H1 (cell line): ENCODE results near the gene DGCR6L. TPM values are rescaled to one million over a fixed set of nuclear protein-coding genes. Genes with fewer than 3 reads are reported as not detected.

Experiments used
- CTCF ChIA-PET: fragments of 300-600 bp; sonication (Branson Sonifier 250); formaldehyde crosslinking; loops from one replicate; lab custom pipeline; 2021; ENCODE audit not compliant: partially characterized antibody; lab: Charles Lee
- POLR2A ChIA-PET: fragments of 300-600 bp; sonication (Branson Sonifier 250); formaldehyde crosslinking; loops from one replicate; lab custom pipeline; 2021; ENCODE audit warnings: inconsistent platforms; ENCODE audit not compliant: partially characterized antibody; lab: Charles Lee
- DNase-seq, 2 experiments: peaks; one replicate each; pipeline versions ENCODE4 v3.0.0 to v3.0.0-alpha.2; 2010 to 2022; ENCODE audit warnings: low spot score in 2 of 2, low read depth in 1 of 2, mixed read lengths in 1 of 2
- FAIRE-seq: peaks from 2 replicates; lab custom pipeline; 2011; peaks lifted over from hg19 to GRCh38; lab: Jason Lieb, UNC
- H2AFZ ChIP-seq: 2 replicates; pipeline ENCODE4 v1.8.1; 2012; ENCODE audit warnings: low read length, inconsistent platforms
- H2AK5ac ChIP-seq: 2 replicates; pipeline ENCODE4 v1.6.1; 2013; ENCODE audit warnings: low read depth, low read length
- H2BK120ac ChIP-seq: replicated peaks from 2 replicates; pipeline ENCODE3; 2013; ENCODE audit warnings: low read depth, low read length, inconsistent platforms
- H2BK12ac ChIP-seq: 2 replicates; pipeline ENCODE4 v1.6.1; 2013; ENCODE audit warnings: low read depth, low read length
- H2BK15ac ChIP-seq: 2 replicates; pipeline ENCODE4 v1.6.1; 2013; ENCODE audit warnings: low read length
- H2BK20ac ChIP-seq: 2 replicates; pipeline ENCODE4 v1.6.1; 2013; ENCODE audit warnings: low read length
- H2BK5ac ChIP-seq: 2 replicates; pipeline ENCODE4 v1.6.1; 2013; ENCODE audit warnings: low read depth, low read length
- H3K14ac ChIP-seq: 2 replicates; pipeline ENCODE4 v1.6.1; 2013; ENCODE audit warnings: inconsistent platforms; ENCODE audit not compliant: insufficient read length
- H3K18ac ChIP-seq: 2 replicates; pipeline ENCODE4 v1.6.1; 2013; ENCODE audit warnings: low read length; ENCODE audit errors: extremely low read depth
- H3K23ac ChIP-seq: 2 replicates; pipeline ENCODE4 v1.6.1; 2013; ENCODE audit warnings: inconsistent platforms; ENCODE audit not compliant: insufficient read length
- H3K23me2 ChIP-seq: 2 replicates; pipeline ENCODE4 v1.6.1; 2013; ENCODE audit warnings: low read depth, low read length
- H3K27ac ChIP-seq: 2 replicates; pipeline ENCODE4 v1.6.1; 2011; ENCODE audit warnings: low read depth, low read length, inconsistent platforms
- H3K27me3 ChIP-seq, 4 experiments: replicated peaks in 1 of 4; 1 replicate in 1 of 4; 2 replicates in 3 of 4; pipeline versions ENCODE4 v1.6.1 to v1.8.1; 2011 to 2013; ENCODE audit warnings: low read length in 3 of 4, mild to moderate bottlenecking in 3 of 4, inconsistent platforms in 2 of 4, mixed read lengths in 2 of 4, moderate library complexity in 1 of 4; ENCODE audit not compliant: control insufficient read depth in 3 of 4, insufficient read depth in 3 of 4; ENCODE audit errors: extremely low read depth in 1 of 4
- H3K36me3 ChIP-seq, 4 experiments: 2 replicates each; pipeline versions ENCODE4 v1.6.1 to v1.8.1; 2011 to 2013; ENCODE audit warnings: mild to moderate bottlenecking in 4 of 4, low read length in 3 of 4, moderate library complexity in 2 of 4, control low read depth in 1 of 4, inconsistent platforms in 1 of 4; ENCODE audit not compliant: insufficient read depth in 4 of 4, control insufficient read depth in 2 of 4
- H3K4ac ChIP-seq: replicated peaks from 2 replicates; pipeline ENCODE3; 2013; ENCODE audit warnings: low read length, low read depth, mixed read lengths, inconsistent platforms; ENCODE audit not compliant: insufficient read length
- H3K4me1 ChIP-seq, 4 experiments: replicated peaks in 1 of 4; 1 replicate in 1 of 4; 2 replicates in 3 of 4; pipeline versions ENCODE4 v1.6.1 to v1.8.1; 2011 to 2013; ENCODE audit warnings: low read length in 3 of 4, inconsistent platforms in 2 of 4, mixed read lengths in 1 of 4; ENCODE audit not compliant: insufficient read depth in 4 of 4, control insufficient read depth in 3 of 4
- H3K4me2 ChIP-seq, 2 experiments: 2 replicates each; pipeline versions ENCODE4 v1.6.1 to v1.8.1; 2011 to 2013; ENCODE audit warnings: low read depth in 2 of 2, low read length in 2 of 2, control low read depth in 1 of 2, inconsistent platforms in 1 of 2, mild to moderate bottlenecking in 1 of 2; ENCODE audit not compliant: insufficient read depth in 1 of 2
- H3K4me3 ChIP-seq, 4 experiments: fragments of 200-600, 300-600 bp in 1 of 4; sonication (generic), shearing (Covaris generic), sonication (Bioruptor Twin) in 1 of 4; 2 replicates each; pipeline versions ENCODE4 v1.5.1 to v1.8.1; 2011 to 2016; ENCODE audit warnings: low read length in 4 of 4, low read depth in 3 of 4, control low read depth in 2 of 4, inconsistent platforms in 2 of 4, mild to moderate bottlenecking in 2 of 4, mixed read lengths in 1 of 4, moderate library complexity in 1 of 4; ENCODE audit not compliant: insufficient read depth in 2 of 4; ENCODE audit errors: extremely low read depth in 1 of 4
- H3K56ac ChIP-seq: replicated peaks from 2 replicates; pipeline ENCODE3; 2013; ENCODE audit warnings: low read depth, mild to moderate bottlenecking, mixed read lengths, low read length, inconsistent platforms; ENCODE audit not compliant: insufficient read length
- H3K79me1 ChIP-seq: 2 replicates; pipeline ENCODE4 v1.6.1; 2013; ENCODE audit warnings: low read depth, low read length, control low read depth
- H3K79me2 ChIP-seq, 2 experiments: 2 replicates each; pipeline versions ENCODE4 v1.6.1 to v1.8.1; 2012 to 2013; ENCODE audit warnings: low read length in 2 of 2, mild to moderate bottlenecking in 2 of 2, inconsistent platforms in 1 of 2; ENCODE audit not compliant: insufficient read depth in 2 of 2, control insufficient read depth in 1 of 2
- H3K9ac ChIP-seq, 4 experiments: replicated peaks in 1 of 4; 1 replicate in 1 of 4; 2 replicates in 3 of 4; pipeline versions ENCODE4 v1.6.1 to v1.8.1; 2011 to 2013; ENCODE audit warnings: low read depth in 3 of 4, low read length in 3 of 4, control low read depth in 2 of 4, mild to moderate bottlenecking in 2 of 4, moderate library complexity in 2 of 4, inconsistent platforms in 1 of 4; ENCODE audit errors: extremely low read depth in 1 of 4
- H3K9me3 ChIP-seq, 2 experiments: 2 replicates each; pipeline versions ENCODE4 v1.6.1 to v1.8.1; 2012 to 2013; ENCODE audit warnings: mild to moderate bottlenecking in 2 of 2, moderate library complexity in 2 of 2, control low read depth in 1 of 2, inconsistent platforms in 1 of 2, low read depth in 1 of 2, low read length in 1 of 2, mixed read lengths in 1 of 2; ENCODE audit not compliant: insufficient read depth in 2 of 2
- H4K20me1 ChIP-seq, 2 experiments: replicated peaks in 1 of 2; 2 replicates each; pipeline versions ENCODE3 to v1.8.1; 2011 to 2013; ENCODE audit warnings: inconsistent platforms in 2 of 2, low read length in 2 of 2, mild to moderate bottlenecking in 1 of 2; ENCODE audit not compliant: insufficient read depth in 2 of 2, control insufficient read depth in 1 of 2
- H4K5ac ChIP-seq: 2 replicates; pipeline ENCODE4 v1.6.1; 2013; ENCODE audit warnings: low read length, low read depth, mixed read lengths, inconsistent platforms; ENCODE audit not compliant: insufficient read length
- H4K8ac ChIP-seq: 2 replicates; pipeline ENCODE4 v1.8.0; 2013; ENCODE audit warnings: mild to moderate bottlenecking, moderate library complexity, low read length, inconsistent platforms; ENCODE audit not compliant: insufficient read depth; ENCODE audit errors: extremely low read depth
- H4K91ac ChIP-seq: replicated peaks from 2 replicates; pipeline ENCODE3; 2013; ENCODE audit warnings: low read length, mixed read lengths, inconsistent platforms; ENCODE audit not compliant: insufficient read length
- E2F6 ChIP-seq: IDR thresholded peaks from 2 replicates; pipeline ENCODE4 v1.6.1; 2012; ENCODE audit warnings: inconsistent platforms
- MAX ChIP-seq: IDR thresholded peaks from 2 replicates; pipeline ENCODE4 v1.6.1; 2012; ENCODE audit warnings: inconsistent platforms
- RAD21 ChIP-seq, 2 experiments: IDR thresholded peaks in 1 of 2; conservative IDR thresholded peaks in 1 of 2; 2 replicates each; pipeline ENCODE4 v1.6.1; 2011; ENCODE audit warnings: low read depth in 2 of 2, low read length in 2 of 2, improper control_type of control experiment in 1 of 2, inconsistent platforms in 1 of 2, mild to moderate bottlenecking in 1 of 2, moderate library complexity in 1 of 2
- SIN3A ChIP-seq, 2 experiments: IDR thresholded peaks in 1 of 2; conservative IDR thresholded peaks in 1 of 2; 2 replicates each; pipeline ENCODE4 v1.6.1; 2011 to 2012; ENCODE audit warnings: low read length in 2 of 2, improper control_type of control experiment in 1 of 2, low read depth in 1 of 2, mild to moderate bottlenecking in 1 of 2
- SP4 ChIP-seq: IDR thresholded peaks from 2 replicates; pipeline ENCODE4 v1.6.1; 2012; ENCODE audit warnings: low read length, inconsistent platforms
- WGBS, 2 experiments: shearing (Covaris generic) in 1 of 2; methylation state at CpG; one replicate each; pipeline versions ENCODE4 v1.1.6 to v1.1.7; 2013 to 2015; ENCODE audit warnings: low lambda C conversion rate in 2 of 2, mixed read lengths in 2 of 2, inconsistent platforms in 1 of 2, low coverage in 1 of 2, missing lambda C conversion rate in 1 of 2; ENCODE audit not compliant: insufficient replicate concordance in 2 of 2, insufficient coverage in 1 of 2, insufficient read length in 1 of 2; ENCODE audit errors: extremely low coverage in 1 of 2, missing lambda C conversion rate in 1 of 2; 5-methylcytosine and 5-hydroxymethylcytosine counted together
- polyA plus RNA-seq, 7 experiments: library from polyadenylated mRNA; depleted of rRNA in 3 of 7; stranded (reverse) in 5 of 7; unstranded in 2 of 7; fragments of >200 nt in 5 of 7; fragments of 200-250 nt in 2 of 7; gene quantifications; 1 replicate in 5 of 7; 2 replicates in 1 of 7; 4 replicates in 1 of 7; pipeline versions ENCODE4 v1.2.1 to v1.2.3, GENCODE V29; 2011 to 2013; ENCODE audit warnings: missing spikeins in 2 of 7, mixed read lengths in 2 of 7
- total RNA-seq: library from RNA; stranded (reverse); fragmentation: NEBNext Ultra II Directional; extraction: Animal tissue kit (Norgen Biotek cat#: 25700); gene quantifications from 2 replicates; pipeline ENCODE4 v1.2.1, GENCODE V29; 2021

DGCR6L gene
- total and polyA plus RNA-seq, 2 of the 8 experiments (the other 6 are each of a cell fraction or from before 2014, with no cell fraction given), result 43.6 to 72.6 TPM

GRCh38 chr22:20319041-20319744, 667 bp downstream of the DGCR6L start:
- WGBS, 2 experiments, result 8% methylated on average over 32 of the region's 32 CpGs; no CpG with 5 or more reads in 1 of the 2 experiments

More at GRCh38 chr22:20319041-20319744, 667 bp downstream of the DGCR6L start:
- H3K36me3 ChIP-seq, result no peaks in the 10 kb centered on the region
- CTCF ChIA-PET, result interaction anchor here (0.8 to 1.8 kb wide), 10 partner anchors 9 to 162 kb away, joined by 3 to 5 read pairs (median 3); no protein-coding TSS in a partner anchor
- H3K79me1 ChIP-seq, result 0 out of 2 replicates have a peak, but pooled peaks cover 3% of the 10 kb centered on the region
- H4K20me1 ChIP-seq, result peaks cover 0 to 4% of the 10 kb centered on the region in 2 experiments
- H3K27me3 ChIP-seq, result no peaks in the 10 kb centered on the region; a peak in 1 of 7 replicates
- H3K56ac ChIP-seq, result no peak overlapping the region
- H2AFZ ChIP-seq, result peak overlapping the region; percentile 24; the same call in 1 of the 2 replicates
- H3K23me2 ChIP-seq, result peaks cover 6% of the 10 kb centered on the region; the same call in 1 of the 2 replicates
- peak overlapping the region; percentile 71 to 98 (median 84) for H3K4me3 ChIP-seq
- H2BK15ac ChIP-seq, result no peak overlapping the region
- H3K27ac ChIP-seq, result no peak overlapping the region
- no peak overlapping the region for H2BK12ac ChIP-seq
- H3K4me2 ChIP-seq, result peak overlapping the region; percentile 84 to 86
- H4K91ac ChIP-seq, result no peak overlapping the region
- H3K4me1 ChIP-seq, result peaks cover 0 to 5% (median 3%) of the 10 kb centered on the region in 4 experiments; a peak in 4 of 7 replicates
- no peak overlapping the region for H2BK5ac ChIP-seq
- no peak overlapping the region for H2BK120ac ChIP-seq
- H3K18ac ChIP-seq, result 0 out of 2 replicates have a peak overlapping the region, but pooled peaks have one; percentile 83
- peak in 1 of 2 experiments; percentile 48 for DNase-seq
- no peak overlapping the region for H2BK20ac ChIP-seq
- no peak overlapping the region for H4K5ac ChIP-seq
- no peak overlapping the region for H3K4ac ChIP-seq
- no peak overlapping the region for H2AK5ac ChIP-seq
- no peak overlapping the region for H3K23ac ChIP-seq
- H4K8ac ChIP-seq, result no peak overlapping the region
- TF ChIP-seq MAX (0 out of 2 replicates have a peak, but pooled peaks have one; percentile 33), E2F6 (0 out of 2 replicates have a peak, but pooled peaks have one; percentile 39), SIN3A (conservative IDR thresholded peaks at IDR 0.05 in 1 of 2, IDR thresholded peaks at IDR 0.05 in 1 of 2; ENCODE audit: low read depth in 1 of 2, low read length in 2 of 2) (peak; percentile 36 to 43; a peak in 2 of 4 replicates), SP4 (no peak), RAD21 (IDR thresholded peaks at IDR 0.05 in 1 of 2, conservative IDR thresholded peaks at IDR 0.05 in 1 of 2; ENCODE audit: low read depth in 2 of 2, low read length in 2 of 2) (no peak)
- TF ChIP-seq, all 59 proteins: peak for 3
- Histone ChIP-seq H3K14ac (no peak overlapping the region), H3K9me3 (no peaks in the 10 kb centered on the region), H3K79me2 (peaks cover 0 to 6% of the 10 kb centered on the region in 2 experiments; a peak in 1 of 4 replicates), H3K9ac (peak overlapping the region in 3 of 4 experiments; percentile 15 to 42 (median 29); a peak in 4 of 7 replicates)
- no peak for FAIRE-seq
- POLR2A ChIA-PET, result interaction anchor here (0.9 to 1.4 kb wide), 5 partner anchors 13 to 92 kb away, joined by 3 to 4 read pairs (median 3); no protein-coding TSS in a partner anchor
